H1 (cell line): ENCODE results near the gene SHROOM3.

Source experiments
- CTCF ChIP-seq, 3 experiments: IDR thresholded peaks; 1 replicate in 2 of 3; 2 replicates in 1 of 3; pipeline versions ENCODE4 v1.5.1 to v1.6.1; 2011; ENCODE audit warnings: low read length in 3 of 3, mild to moderate bottlenecking in 3 of 3, inconsistent platforms in 2 of 3, low read depth in 1 of 3, moderate library complexity in 1 of 3; ENCODE audit not compliant: insufficient read depth in 1 of 3; ENCODE audit errors: control extremely low read depth in 1 of 3
- EP300 ChIP-seq, 2 experiments: IDR thresholded peaks; 1 replicate in 1 of 2; 2 replicates in 1 of 2; pipeline ENCODE4 v1.6.1; 2011 to 2012; ENCODE audit warnings: low read depth in 2 of 2, low read length in 2 of 2, mild to moderate bottlenecking in 2 of 2, borderline replicate concordance in 1 of 2, inconsistent platforms in 1 of 2, moderate library complexity in 1 of 2
- EZH2 ChIP-seq: fragments of 200-600 bp; sonication (generic); IDR thresholded peaks from 2 replicates; pipeline ENCODE4 v1.7.1; 2012; ENCODE audit warnings: low read depth, mild to moderate bottlenecking, moderate library complexity, low read length, inconsistent platforms; ENCODE audit not compliant: severe bottlenecking
- FOSL1 ChIP-seq: IDR thresholded peaks from 2 replicates; pipeline ENCODE4 v1.6.1; 2011; ENCODE audit warnings: mild to moderate bottlenecking, low read depth, low read length, moderate library complexity; ENCODE audit not compliant: insufficient read depth
- GABPA ChIP-seq: IDR thresholded peaks from 2 replicates; pipeline ENCODE4 v1.6.1; 2011; ENCODE audit warnings: mild to moderate bottlenecking, low read length, moderate library complexity, borderline replicate concordance; ENCODE audit not compliant: insufficient read depth
- GTF2F1 ChIP-seq: IDR thresholded peaks from 2 replicates; pipeline ENCODE4 v1.6.1; 2012; ENCODE audit warnings: low read depth, low read length, improper control_type of control experiment, borderline replicate concordance
- JUN ChIP-seq: IDR thresholded peaks from 2 replicates; pipeline ENCODE4 v1.6.1; 2011; ENCODE audit warnings: low read depth, mild to moderate bottlenecking, improper control_type of control experiment, low read length
- JUND ChIP-seq: IDR thresholded peaks from 2 replicates; pipeline ENCODE4 v1.6.1; 2011; ENCODE audit warnings: mild to moderate bottlenecking, improper control_type of control experiment, low read length
- NRF1 ChIP-seq: IDR thresholded peaks from 2 replicates; pipeline ENCODE4 v1.6.1; 2011; ENCODE audit warnings: mild to moderate bottlenecking, low read depth, low read length, improper control_type of control experiment
- POLR2A ChIP-seq, 2 experiments: IDR thresholded peaks; 1 replicate in 1 of 2; 2 replicates in 1 of 2; pipeline ENCODE4 v1.6.1; 2011; ENCODE audit warnings: low read depth in 2 of 2, low read length in 2 of 2, mild to moderate bottlenecking in 2 of 2; ENCODE audit errors: control extremely low read depth in 1 of 2
- POLR2AphosphoS5 ChIP-seq: IDR thresholded peaks from 2 replicates; pipeline ENCODE4 v1.6.1; 2011; ENCODE audit warnings: low read depth, low read length
- RAD21 ChIP-seq, 2 experiments: IDR thresholded peaks in 1 of 2; conservative IDR thresholded peaks in 1 of 2; 2 replicates each; pipeline ENCODE4 v1.6.1; 2011; ENCODE audit warnings: low read depth in 2 of 2, low read length in 2 of 2, improper control_type of control experiment in 1 of 2, inconsistent platforms in 1 of 2, mild to moderate bottlenecking in 1 of 2, moderate library complexity in 1 of 2
- SUZ12 ChIP-seq: fragments of 200-600 bp; sonication (generic); IDR thresholded peaks from 2 replicates; pipeline ENCODE4 v1.6.1; 2012; ENCODE audit warnings: mild to moderate bottlenecking, inconsistent platforms, low read length, moderate library complexity, mixed read lengths

DNA sequence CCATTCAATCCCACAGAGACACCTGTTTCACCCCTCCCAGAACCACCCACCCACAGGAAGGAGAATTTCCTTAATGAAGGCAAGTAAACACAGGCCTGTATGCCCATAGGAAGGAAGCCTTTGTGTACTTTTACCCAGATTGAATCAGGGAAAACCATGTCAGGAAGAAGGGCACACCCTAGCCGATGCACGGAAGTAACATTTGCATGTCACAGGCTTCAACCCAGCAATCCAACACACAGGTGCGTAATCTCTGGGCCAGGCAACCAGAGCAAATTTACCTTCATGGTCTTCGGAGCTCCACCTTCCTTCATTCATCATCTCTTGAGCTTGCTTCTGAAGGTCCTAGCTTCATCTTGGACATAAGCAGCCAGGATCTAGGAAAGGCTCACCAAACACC, 206.3 kb downstream of the SHROOM3 start:
- TF ChIP-seq GABPA (no peak), POLR2AphosphoS5 (no peak), CTCF (IDR thresholded peaks at IDR 0.05; ENCODE audit: control extremely low read depth in 1 of 3, insufficient read depth in 1 of 3, low read depth in 1 of 3, low read length in 3 of 3) (no peak), RAD21 (IDR thresholded peaks at IDR 0.05 in 1 of 2, conservative IDR thresholded peaks at IDR 0.05 in 1 of 2; ENCODE audit: low read depth in 2 of 2, low read length in 2 of 2) (no peak), POLR2A (IDR thresholded peaks at IDR 0.05; ENCODE audit: control extremely low read depth in 1 of 2, low read depth in 2 of 2, low read length in 2 of 2) (no peak), JUND (no peak), JUN (no peak), GTF2F1 (no peak), FOSL1 (no peak), EZH2 (no peak), NRF1 (no peak), EP300 (IDR thresholded peaks at IDR 0.05; ENCODE audit: borderline replicate concordance in 1 of 2, low read depth in 2 of 2, low read length in 2 of 2) (no peak), SUZ12 (no peak)
